Motor neuron (in vitro differentiated cells): Measurements from ENCODE around the gene IGLL5. TPM values are rescaled to one million over a fixed set of nuclear protein-coding genes. Genes with fewer than 3 reads are reported as not detected.
A peak's percentile ranks its signal among the peaks of the same experiment; 100 is the strongest.
"Not testable (repeated sequence)": the region's sequence is repeated elsewhere in the genome, so short reads cannot be mapped to it uniquely, and the experiment has no call there.

Source experiments
- ATAC-seq, 8 experiments: fragments of 200-7000 bp; cut with Tn5 transposase; replicated peaks in 6 of 8; 2 replicates each; pipeline ENCODE4 v1.8.0; 2021; ENCODE audit warnings: mild to moderate bottlenecking in 8 of 8, moderate library complexity in 8 of 8
- H3K27ac ChIP-seq, 2 donors: fragments of 250-450 bp; sonication (Bioruptor Pico); 2 replicates each; pipeline ENCODE4 v1.9.0; 2021; ENCODE audit warnings: antibody characterized with exemption in 2 of 2, mild to moderate bottlenecking in 2 of 2, moderate library complexity in 1 of 2
- H3K4me1 ChIP-seq, 2 donors: fragments of 250-450 bp; sonication (Bioruptor Pico); replicated peaks in 1 of 2; 2 replicates each; pipeline ENCODE4 v1.6.1; 2021; ENCODE audit warnings: antibody characterized with exemption in 2 of 2, mild to moderate bottlenecking in 2 of 2, moderate library complexity in 1 of 2
- H3K4me3 ChIP-seq, 5 donors: fragments of 250-450 bp; sonication (Bioruptor Pico); 2 replicates each; pipeline ENCODE4 v1.9.0; 2021; ENCODE audit warnings: antibody characterized with exemption in 5 of 5, mild to moderate bottlenecking in 5 of 5, moderate library complexity in 4 of 5
- WGBS, 10 experiments: fragments of 450-650 bp; shearing (Covaris generic); methylation state at CpG; one replicate each; pipeline ENCODE4 v1.0.0; 2022; 5-methylcytosine and 5-hydroxymethylcytosine counted together
- in situ Hi-C, 9 experiments: fragments of 400-800 bp; cut with MboI; loops; one replicate each; pipeline ENCODE4 v1.15.0; 2021; ENCODE audit warnings: low sequenced_read_pairs in 9 of 9, low pct_unique_long_range_greater_than_20kb in 2 of 9; ENCODE audit not compliant: unreplicated experiment in 9 of 9
- total RNA-seq, 8 experiments: library from RNA; unstranded; fragments of 300-600 nt; gene quantifications; 2 replicates each; pipeline versions ENCODE4 v1.2.3 to v1.2.4, GENCODE V29; 2022

Gene IGLL5
- total RNA-seq, 8 experiments from 2014 or later, result 0.13 to 0.62 (median 0.25) TPM; not detected in 5

GRCh38 chr22:22903781-22904192 lies 16.2 kb downstream of the IGLL5 start:
- H3K4me3 ChIP-seq, in situ Hi-C loops, H3K4me1 ChIP-seq: not testable (repeated sequence)
- WGBS, 10 experiments, result 0 to 67% methylated on average over 1 of the region's 1 CpG; no CpG with 5 or more reads in 8 of the 10 experiments
- H3K27ac ChIP-seq, result peak overlapping the region in 1 of 2 donors; percentile 1
- ATAC-seq, result peak in 2 of 8 experiments; percentile 33 to 65

GRCh38 chr22:22904736-22905135 lies 17.1 kb downstream of the IGLL5 start:
- in situ Hi-C loops, H3K4me1 ChIP-seq, H3K27ac ChIP-seq, ATAC-seq, H3K4me3 ChIP-seq: not testable (repeated sequence)
- WGBS, 10 experiments, result 75% methylated on average over 4 of the region's 5 CpGs; no CpG with 5 or more reads in 9 of the 10 experiments

GRCh38 chr22:22906391-22906790 lies 18.8 kb downstream of the IGLL5 start:
- H3K4me1 ChIP-seq, H3K27ac ChIP-seq, ATAC-seq, H3K4me3 ChIP-seq, in situ Hi-C loops: not testable (repeated sequence)
- WGBS, 10 experiments, result no CpG with 5 or more reads among the region's 10 CpGs

- H3K4me3 ChIP-seq, result no peak overlapping the region
Measured at GRCh38 chr22:22906907-22907550, 19.4 kb downstream of the IGLL5 start.

GRCh38 chr22:22907551-22908494 lies 20.2 kb downstream of the IGLL5 start:
- in situ Hi-C loops, result no loop called here
- peak overlapping the region; percentile 39 to 48 for H3K27ac ChIP-seq
- WGBS, 10 experiments, result 38 to 100% (median 68%) methylated on average over 1 to 6 of the region's 9 CpGs; no CpG with 5 or more reads in 1 of the 10 experiments
- H3K4me3 ChIP-seq, result no peak overlapping the region
- H3K4me1 ChIP-seq, result no peaks in the 10 kb centered on the region
- no peak for ATAC-seq

More at GRCh38 chr22:22906907-22907550, 19.4 kb downstream of the IGLL5 start:
- in situ Hi-C loops, result no loop called here
- no peaks in the 10 kb centered on the region for H3K4me1 ChIP-seq
- WGBS, 10 experiments, result 47 to 100% (median 80%) methylated on average over 2 to 5 of the region's 8 CpGs; no CpG with 5 or more reads in 4 of the 10 experiments
- no peak for ATAC-seq
- peak overlapping the region; percentile 39 to 48 for H3K27ac ChIP-seq

- ATAC-seq, result no peak
- no peaks in the 10 kb centered on the region for H3K4me1 ChIP-seq
- in situ Hi-C loops, result no loop called here
- peak overlapping the region in 1 of 2 donors; percentile 28 for H3K27ac ChIP-seq
- 0 to 100% (median 20%) methylated on average over 1 to 3 of the region's 3 CpGs; no CpG with 5 or more reads in 3 of the 10 experiments for WGBS, 10 experiments
- no peak overlapping the region for H3K4me3 ChIP-seq
Measured at GRCh38 chr22:22908495-22908861, 20.9 kb downstream of the IGLL5 start.

- in situ Hi-C loops, result no loop called here
Measured at GRCh38 chr22:22908941-22909604, 21.5 kb downstream of the IGLL5 start.

GRCh38 chr22:22909605-22910271 lies 22.1 kb downstream of the IGLL5 start:
- in situ Hi-C loops, result no loop called here
- no peak overlapping the region for H3K4me3 ChIP-seq
- ATAC-seq, result no peak
- whole genome bisulfite sequencing, 10 experiments, result 0 to 63% (median 44%) methylated on average over 1 to 7 of the region's 7 CpGs; no CpG with 5 or more reads in 3 of the 10 experiments
- H3K27ac ChIP-seq, result peak overlapping the region; percentile 34 to 37
- no peaks in the 10 kb centered on the region for H3K4me1 ChIP-seq

More at GRCh38 chr22:22908941-22909604, 21.5 kb downstream of the IGLL5 start:
- H3K4me1 ChIP-seq, result no peaks in the 10 kb centered on the region
- no peak overlapping the region for H3K27ac ChIP-seq
- H3K4me3 ChIP-seq, result no peak overlapping the region
- WGBS, 10 experiments, result 18 to 60% (median 36%) methylated on average over 1 to 6 of the region's 6 CpGs; no CpG with 5 or more reads in 3 of the 10 experiments
- no peak for ATAC-seq

- Histone ChIP-seq H3K4me1 (no peaks in the 10 kb centered on the region), H3K27ac (peak overlapping the region; percentile 10 to 34), H3K4me3 (no peak overlapping the region)
- ATAC-seq, result no peak
- in situ Hi-C loops, result no loop called here
- 0 to 70% (median 48%) methylated on average over 1 to 8 of the region's 15 CpGs; no CpG with 5 or more reads in 3 of the 10 experiments for WGBS, 10 experiments
Measured at GRCh38 chr22:22910272-22911240, 22.9 kb downstream of the IGLL5 start.

GRCh38 chr22:22911327-22912134 lies 23.9 kb downstream of the IGLL5 start:
- peak overlapping the region; percentile 10 to 33 for H3K27ac ChIP-seq
- in situ Hi-C loops, result no loop called here
- no peaks in the 10 kb centered on the region for H3K4me1 ChIP-seq
- 13 to 79% (median 36%) methylated on average over 1 to 4 of the region's 15 CpGs; no CpG with 5 or more reads in 2 of the 10 experiments for WGBS, 10 experiments
- H3K4me3 ChIP-seq, result no peak overlapping the region
- ATAC-seq, result no peak
